ENCODE measurements around the gene TOPORS. TPM values are rescaled to one million over a fixed set of nuclear protein-coding genes. Genes with fewer than 3 reads are reported as not detected.

Gene TOPORS
- total and polyA plus RNA-seq, 2 donors (not counting 1 experiment from before 2014, with no cell fraction given): 10.1 to 21.4 TPM

DNA sequence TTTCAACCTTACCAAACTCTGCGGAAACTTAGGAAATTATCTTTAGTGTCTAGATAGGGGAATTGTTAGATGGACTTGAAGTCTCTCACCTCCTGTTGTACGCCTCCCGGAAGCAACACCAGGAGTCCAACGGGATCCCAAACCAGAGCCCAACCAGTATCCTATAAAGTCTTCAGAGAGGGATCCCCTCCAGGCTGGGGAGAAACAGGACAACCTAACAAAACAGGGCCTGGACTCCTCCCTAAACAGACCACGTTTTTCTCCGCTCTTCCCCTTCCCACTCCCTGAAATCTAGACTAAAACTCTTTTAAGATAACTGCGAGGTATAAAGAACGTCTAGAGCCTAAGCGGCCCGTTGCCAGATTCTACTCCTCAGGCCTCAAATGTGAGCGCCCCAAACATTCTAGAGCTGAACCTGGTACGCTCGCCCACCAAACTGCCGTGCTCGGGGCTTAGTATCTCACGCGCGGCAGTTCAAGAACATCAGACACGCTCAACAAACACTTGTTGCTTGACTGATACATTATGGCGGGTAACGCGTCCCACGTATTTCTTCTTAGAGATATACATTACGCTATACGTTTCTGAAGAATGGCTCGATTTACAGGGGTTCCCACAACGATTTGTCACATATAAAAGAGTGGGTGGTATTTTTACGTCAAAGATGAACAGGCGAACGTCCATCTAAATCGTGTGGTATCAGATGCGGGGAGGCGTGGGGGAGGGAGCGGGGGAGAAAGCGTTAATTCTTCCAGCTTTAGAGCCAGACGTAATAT lies 922 bp downstream of the TOPORS start:
- peaks cover 37% of the 10 kb centered on the region for H3K4me1 Mint-ChIP-seq
- WGBS (ENCODE audit: insufficient coverage): 1% methylated on average over 21 of the region's 36 CpGs

More for the DNA sequence above, 922 bp downstream of the TOPORS start:
- Histone ChIP-seq H2AFZ (ENCODE audit: insufficient read depth, low read depth, low read length, poor library complexity, severe bottlenecking) (peak overlapping the region; percentile 89), H3K4me1 (ENCODE audit: control insufficient read depth in 2 of 2, insufficient read depth in 2 of 2, low read length in 2 of 2) (peaks cover 14 to 15% of the 10 kb centered on the region in 2 donors), H3K4me2 (replicated peaks; ENCODE audit: low read depth, low read length, poor library complexity, severe bottlenecking) (peak overlapping the region; percentile 81), H3K27me3 (replicated peaks in 1 of 4; ENCODE audit: control extremely low read depth in 1 of 4, control insufficient read depth in 3 of 4, insufficient read depth in 4 of 4, low read length in 3 of 4) (no peaks in the 10 kb centered on the region), H4K20me1 (ENCODE audit: control insufficient read depth, insufficient read depth, low read length, poor library complexity, severe bottlenecking) (peaks cover 14% of the 10 kb centered on the region), H3K36me3 (replicated peaks in 1 of 2; ENCODE audit: control extremely low read depth in 1 of 2, control insufficient read depth in 1 of 2, extremely low read depth in 1 of 2, insufficient read depth in 2 of 2, low read length in 1 of 2) (peaks cover 0 to 7% of the 10 kb centered on the region in 2 experiments), H3K79me2 (ENCODE audit: control insufficient read depth, insufficient read depth, low read length) (peaks cover 62% of the 10 kb centered on the region), H3K9me3 (ENCODE audit: control extremely low read depth in 1 of 3, control insufficient read depth in 2 of 3, insufficient read depth in 1 of 3, low read length in 2 of 3) (no peaks in the 10 kb centered on the region), H3K27ac (ENCODE audit: low read length in 2 of 2) (peak overlapping the region; percentile 89 to 92), H3K4me3 (ENCODE audit: control extremely low read depth in 1 of 5, extremely low read depth in 1 of 5, insufficient read depth in 1 of 5, low read depth in 2 of 5, low read length in 4 of 5) (peak overlapping the region; percentile 86 to 98 (median 87)), H3K9ac (ENCODE audit: low read length) (peak overlapping the region; percentile 88)
- POLR2A ChIA-PET: interaction anchor here (1.4 to 2.5 kb wide), 4 partner anchors 22 to 167 kb away, joined by 4 to 16 read pairs (median 8); partner anchors contain the start of genes ACO1, NDUFB6 and RIGI
- CTCF ChIA-PET: interaction anchor here (0.8 to 5.2 kb wide), 9 partner anchors 11 to 172 kb away, joined by 3 to 30 read pairs (median 10); partner anchors contain the start of genes ACO1, NDUFB6 and RIGI
- Mint-ChIP-seq H3K27me3 (no peaks in the 10 kb centered on the region), H3K27ac (peak overlapping the region; percentile 91), H3K4me3 (peak overlapping the region; percentile 91), H3K9me3 (ENCODE audit: insufficient read depth) (no peaks in the 10 kb centered on the region)
- intact Hi-C loops (cut with micrococcal nuclease): loop anchor here (1.0 to 10.0 kb wide), 7 partner anchors 22 to 743 kb away; partner anchors contain the start of genes ACO1, APTX, BAG1 and CHMP5
- no peak for TF ChIP-seq EZH2 (IDR thresholded peaks at IDR 0.05; ENCODE audit: borderline replicate concordance, insufficient read depth, low read depth, low read length, poor library complexity, severe bottlenecking)
- TF ChIP-seq, protein P1, sequence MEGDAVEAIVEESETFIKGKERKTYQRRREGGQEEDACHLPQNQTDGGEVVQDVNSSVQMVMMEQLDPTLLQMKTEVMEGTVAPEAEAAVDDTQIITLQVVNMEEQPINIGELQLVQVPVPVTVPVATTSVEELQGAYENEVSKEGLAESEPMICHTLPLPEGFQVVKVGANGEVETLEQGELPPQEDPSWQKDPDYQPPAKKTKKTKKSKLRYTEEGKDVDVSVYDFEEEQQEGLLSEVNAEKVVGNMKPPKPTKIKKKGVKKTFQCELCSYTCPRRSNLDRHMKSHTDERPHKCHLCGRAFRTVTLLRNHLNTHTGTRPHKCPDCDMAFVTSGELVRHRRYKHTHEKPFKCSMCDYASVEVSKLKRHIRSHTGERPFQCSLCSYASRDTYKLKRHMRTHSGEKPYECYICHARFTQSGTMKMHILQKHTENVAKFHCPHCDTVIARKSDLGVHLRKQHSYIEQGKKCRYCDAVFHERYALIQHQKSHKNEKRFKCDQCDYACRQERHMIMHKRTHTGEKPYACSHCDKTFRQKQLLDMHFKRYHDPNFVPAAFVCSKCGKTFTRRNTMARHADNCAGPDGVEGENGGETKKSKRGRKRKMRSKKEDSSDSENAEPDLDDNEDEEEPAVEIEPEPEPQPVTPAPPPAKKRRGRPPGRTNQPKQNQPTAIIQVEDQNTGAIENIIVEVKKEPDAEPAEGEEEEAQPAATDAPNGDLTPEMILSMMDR (IDR thresholded peaks at IDR 0.05): no peak
- ATAC-seq (ENCODE audit: low read depth) (peak; percentile 0), DNase-seq (peak; percentile 73)

Measured in B cell (primary cell).